ENCODE results near the gene ZNF543.
"Not testable (repeated sequence)": the region's sequence is repeated elsewhere in the genome, so short reads cannot be mapped to it uniquely, and the experiment has no call there.

ZNF543 gene

GRCh38 chr19:57321751-57322150 is 1.5 kb downstream of the ZNF543 start:
- no peak for DNase-seq

DNA sequence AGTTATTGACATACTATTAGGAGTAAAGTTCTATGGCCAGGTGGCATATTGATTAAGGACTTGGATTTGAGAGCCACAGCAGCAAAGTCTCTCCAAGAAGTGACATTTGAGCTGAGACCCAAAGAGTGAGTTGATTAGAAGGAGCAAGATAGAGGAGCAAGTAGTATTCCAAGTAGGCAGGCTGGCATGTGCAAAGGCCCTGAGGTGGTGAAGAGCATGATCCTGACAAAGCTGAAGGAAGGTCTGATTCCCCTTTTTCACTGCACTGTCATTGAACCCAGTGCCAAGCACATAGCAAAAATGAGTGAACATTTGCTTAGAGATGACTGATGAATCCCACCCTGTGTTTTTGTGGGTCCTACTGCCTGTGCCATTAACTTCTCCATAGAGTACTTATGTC is 4.7 kb downstream of the ZNF543 start:
- DNase-seq: no peak

DNA sequence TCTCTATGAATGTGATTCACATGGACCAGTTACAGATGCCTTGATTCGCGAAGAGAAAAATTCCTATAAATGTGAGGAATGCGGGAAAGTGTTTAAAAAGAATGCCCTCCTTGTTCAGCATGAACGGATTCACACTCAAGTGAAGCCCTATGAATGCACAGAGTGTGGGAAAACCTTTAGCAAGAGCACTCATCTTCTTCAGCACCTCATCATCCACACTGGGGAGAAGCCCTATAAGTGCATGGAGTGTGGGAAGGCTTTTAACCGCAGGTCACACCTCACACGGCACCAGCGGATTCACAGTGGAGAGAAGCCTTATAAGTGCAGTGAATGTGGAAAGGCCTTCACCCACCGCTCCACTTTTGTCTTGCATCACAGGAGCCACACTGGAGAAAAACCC is 7.7 kb downstream of the ZNF543 start:
- no peak for DNase-seq

DNA sequence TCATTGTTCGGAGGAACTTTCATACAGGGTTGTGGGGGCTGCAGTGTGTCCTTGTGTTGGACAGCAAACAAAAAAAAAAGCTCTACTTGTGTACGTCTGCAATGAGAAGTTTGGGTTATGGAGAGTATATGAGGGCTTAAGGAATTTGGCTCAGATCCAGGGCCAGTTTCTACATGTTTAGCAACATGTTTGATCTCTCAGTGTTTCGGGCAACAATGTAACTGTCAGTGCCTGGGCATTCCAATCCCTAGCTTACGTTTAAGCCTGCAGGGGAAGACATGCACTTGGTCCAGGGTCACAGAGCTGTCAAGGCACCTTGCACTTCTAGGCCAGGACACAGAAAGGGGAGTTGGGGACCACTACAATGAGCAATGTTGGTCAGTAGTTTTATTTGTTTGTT is 13.9 kb downstream of the ZNF543 start:
- DNase-seq: no peak

- no peak for DNase-seq
Observed at GRCh38 chr19:57338877-57339276, 18.6 kb downstream of the ZNF543 start.

DNA sequence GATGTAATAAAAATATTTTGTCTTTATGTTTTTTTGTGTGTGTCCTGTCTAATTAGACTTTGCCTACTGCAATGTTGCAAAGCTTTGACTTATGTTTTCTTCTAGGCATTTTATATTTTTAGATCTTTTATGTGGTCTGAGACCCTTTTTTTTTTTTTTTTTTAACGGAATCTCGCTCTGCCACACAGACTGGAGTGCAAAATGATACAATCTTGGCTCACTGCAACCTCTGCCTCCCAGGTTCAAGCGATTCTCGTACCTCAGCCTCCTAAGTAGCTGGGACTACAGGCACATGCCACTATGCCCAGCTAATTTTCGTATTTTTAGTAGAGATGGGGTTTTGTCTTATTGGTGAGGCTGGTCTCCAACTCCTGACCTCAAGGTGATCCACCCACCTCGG is 22.3 kb downstream of the ZNF543 start:
- DNase-seq: no peak

- no peak for DNase-seq
Observed at GRCh38 chr19:57348136-57348535, 27.9 kb downstream of the ZNF543 start.

GRCh38 chr19:57350877-57351805 is 30.9 kb downstream of the ZNF543 start, which contains the start of gene ZNF304:
TSS of gene ZNF304 (plus strand) at chr19:57351271. CDS start at chr19:57351665, 394 bp downstream.
- peak; percentile 72 for DNase-seq

DNA sequence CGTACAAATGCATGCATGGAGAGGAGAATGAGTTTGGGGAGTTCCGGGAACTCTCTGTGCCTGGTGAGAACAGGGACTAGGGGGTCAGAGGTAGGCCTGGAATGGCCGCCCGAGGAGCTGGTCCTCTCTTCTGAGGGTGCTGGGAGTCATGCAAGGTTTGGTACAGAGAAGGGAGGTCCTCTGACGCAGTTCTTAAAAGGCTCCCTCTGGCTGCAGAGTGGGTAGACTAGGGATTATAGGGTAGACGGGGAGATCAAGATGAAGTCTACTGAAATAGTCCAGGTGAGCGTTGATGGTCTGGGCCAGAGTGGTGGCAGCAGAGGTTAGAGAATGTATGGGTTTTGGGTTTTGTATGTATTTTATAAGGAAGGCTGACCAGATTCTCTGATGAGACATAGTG is 31.6 kb downstream of the ZNF543 start:
- no peak for DNase-seq

- DNase-seq: no peak
Observed at GRCh38 chr19:57355916-57356315, 35.6 kb downstream of the ZNF543 start.

- no peak for DNase-seq
Observed at GRCh38 chr19:57357406-57357805, 37.1 kb downstream of the ZNF543 start.

GRCh38 chr19:57359300-57359699 is 39.0 kb downstream of the ZNF543 start:
- DNase-seq: no peak

DNA sequence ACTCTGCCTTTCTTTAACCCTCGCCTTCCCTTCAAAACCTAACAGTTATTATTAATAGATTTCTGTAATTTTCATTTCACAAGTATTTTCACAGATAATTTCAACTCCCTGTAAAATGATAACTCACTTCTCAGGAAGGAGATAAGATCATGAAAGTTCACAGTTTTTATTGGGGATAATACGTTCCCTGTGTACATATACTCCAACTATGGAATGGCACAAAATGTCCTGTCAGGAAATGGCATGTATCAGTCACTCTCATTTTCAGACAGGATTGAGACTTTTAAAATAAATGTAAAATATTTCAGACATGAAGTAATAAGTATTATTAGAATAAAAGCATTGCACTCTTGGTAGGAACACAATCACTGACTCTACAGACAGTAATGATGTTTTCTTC is 42.1 kb downstream of the ZNF543 start:
- DNase-seq: no peak

GRCh38 chr19:57362997-57363687 is 42.9 kb downstream of the ZNF543 start, which contains the start of the genes TRAPPC2B and ZNF547:
TSS of gene TRAPPC2B (plus strand) at chr19:57363551. CDS start at chr19:57364834, 1,283 bp downstream.
TSS of gene ZNF547 (plus strand) at chr19:57363551. CDS start at chr19:57368556, 5,005 bp downstream.
- DNase-seq: peak; percentile 97

DNA sequence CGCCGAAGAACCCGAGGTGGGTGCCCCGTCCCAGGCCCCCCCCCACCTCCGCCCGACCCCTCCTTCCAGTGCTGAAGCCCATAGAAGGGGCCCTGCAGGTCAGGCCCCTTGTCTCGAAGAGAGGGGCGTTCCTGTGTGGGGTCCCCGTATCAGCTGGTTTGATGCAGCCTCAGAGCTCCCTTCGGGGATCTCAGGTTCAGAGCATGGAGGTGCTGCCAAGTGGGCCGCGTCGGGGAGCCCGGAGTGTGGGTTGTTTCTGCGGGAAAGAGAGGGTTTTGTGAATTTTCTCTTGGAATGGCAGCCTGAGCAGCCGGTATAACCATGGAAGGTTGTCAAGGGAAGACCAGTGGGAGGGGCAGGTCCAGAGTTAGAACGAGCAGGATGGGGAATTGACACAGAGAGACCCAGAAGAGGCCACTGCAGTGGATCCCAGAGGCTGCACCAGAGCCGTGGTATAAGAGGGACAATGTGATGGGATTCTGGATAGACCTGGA is 43.5 kb downstream of the ZNF543 start:
- DNase-seq: no peak

DNA sequence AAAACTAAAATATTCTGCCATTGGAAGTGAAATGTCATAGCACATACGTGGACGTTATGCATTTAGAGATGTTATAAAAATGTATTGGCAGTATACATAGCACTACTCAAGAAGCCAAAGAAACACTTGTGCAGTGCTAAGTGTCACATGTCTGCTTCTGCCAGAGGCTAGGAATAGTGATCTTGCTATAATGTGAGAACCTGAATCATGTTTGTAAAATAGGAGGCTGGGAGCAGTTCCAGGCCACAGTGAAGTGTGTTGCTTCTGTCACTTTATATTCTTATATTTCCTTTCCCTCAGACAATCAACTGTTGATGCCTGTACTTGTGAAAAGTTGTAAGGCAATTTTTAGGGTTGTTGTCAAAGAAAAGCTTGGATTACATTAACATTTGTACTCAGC is 46.5 kb downstream of the ZNF543 start:
- DNase-seq: no peak

GRCh38 chr19:57374179-57374578 is 53.9 kb downstream of the ZNF543 start:
- no peak for DNase-seq

DNA sequence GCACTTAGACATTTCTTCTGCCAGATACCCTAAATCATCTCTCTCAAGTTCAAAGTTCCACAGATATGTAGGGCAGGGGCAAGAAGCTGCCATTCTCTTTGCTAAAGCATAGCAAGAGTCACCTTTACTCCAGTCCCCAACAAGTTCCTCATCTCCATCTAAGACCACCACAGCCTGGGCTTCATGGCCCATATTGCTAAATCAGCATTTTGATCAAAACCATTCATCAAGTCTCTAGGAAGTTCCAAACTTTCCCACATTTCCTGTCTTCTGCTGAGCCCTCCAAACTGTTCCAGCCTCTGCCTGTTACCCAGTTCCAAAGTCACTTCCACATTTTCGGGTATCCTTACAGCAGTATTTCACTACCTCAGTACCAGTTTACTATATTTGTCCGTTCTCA is 54.4 kb downstream of the ZNF543 start:
- DNase-seq: not testable (repeated sequence)

GRCh38 chr19:57376151-57376550 is 55.9 kb downstream of the ZNF543 start:
- no peak for DNase-seq

GRCh38 chr19:57377498-57378146 is 57.4 kb downstream of the ZNF543 start:
- no peak for DNase-seq
